Stomach (tissue), 9 donors: Measurements from ENCODE around the gene SCAMP1. TPM values are rescaled to one million over a fixed set of nuclear protein-coding genes. Genes with fewer than 3 reads are reported as not detected.
A peak's percentile ranks its signal among the peaks of the same experiment; 100 is the strongest.

Experiments used
- DNase-seq, 2 donors: peaks; one replicate each; pipeline versions ENCODE4 v3.0.0 to v3.0.0-alpha.2; 2013 to 2019
- H3K27ac ChIP-seq, 5 donors: fragments of 200-600 bp in 4 of 5; sonication (generic) in 4 of 5; one replicate each; pipeline ENCODE4 v1.5.1; 2013 to 2019; ENCODE audit warnings: mild to moderate bottlenecking in 1 of 5, moderate library complexity in 1 of 5
- H3K27me3 ChIP-seq, 3 donors: fragments of 200-600 bp; sonication (generic); one replicate each; pipeline ENCODE4 v1.5.1; 2017 to 2019; ENCODE audit warnings: mixed run types in 1 of 3
- H3K36me3 ChIP-seq, 4 donors: fragments of 200-600 bp; sonication (generic); 1 replicate in 3 of 4; 2 replicates in 1 of 4; pipeline ENCODE4 v1.5.1; 2016 to 2019
- H3K4me1 ChIP-seq, 4 donors: fragments of 200-600 bp; sonication (generic); one replicate each; pipeline ENCODE4 v1.5.1; 2016 to 2019
- H3K4me3 ChIP-seq, 4 donors: fragments of 200-600 bp; sonication (generic) in 3 of 4; one replicate each; pipeline ENCODE4 v1.5.1; 2016 to 2019; ENCODE audit warnings: mild to moderate bottlenecking in 1 of 4
- H3K9me3 ChIP-seq, 4 donors: fragments of 200-600 bp; sonication (generic); one replicate each; pipeline ENCODE4 v1.5.1; 2016 to 2019
- EP300 ChIP-seq: sonication (generic); formaldehyde crosslinking; IDR thresholded peaks from one replicate; pipeline ENCODE4 v1.6.1; 2017; ENCODE audit warnings: antibody characterized with exemption
- POLR2A ChIP-seq, 4 donors: fragments of 450-650 bp; IDR thresholded peaks; one replicate each; pipeline ENCODE4 v1.6.1; 2016; ENCODE audit warnings: antibody characterized with exemption in 4 of 4, control low read depth in 2 of 4, mild to moderate bottlenecking in 1 of 4, moderate library complexity in 1 of 4
- POLR2AphosphoS5 ChIP-seq, 3 donors: sonication (generic); formaldehyde crosslinking; IDR thresholded peaks; one replicate each; pipeline ENCODE4 v1.6.1; 2016; ENCODE audit warnings: antibody characterized with exemption in 3 of 3
- WGBS, 5 donors: extraction: QIAGEN DNeasy Blood & Tissue Kit in 3 of 5; methylation state at CpG; one replicate each; pipeline versions ENCODE4 v1.1.5 to v1.1.7; 2013 to 2018; 5-methylcytosine and 5-hydroxymethylcytosine counted together
- intact Hi-C: fragments of 100-400 bp; cut with DNase I; formaldehyde crosslinking; loops from one replicate; pipeline ENCODE4 v1.15.1; 2023; ENCODE audit warnings: low total_unique reads
- polyA plus RNA-seq, 3 donors: library from polyadenylated mRNA; stranded (reverse); fragments of 200-250 nt; gene quantifications; one replicate each; pipeline ENCODE4 v1.2.3, GENCODE V29; 2013
- total RNA-seq, 5 donors: library from RNA; depleted of rRNA; stranded (reverse); fragments of >200 nt; gene quantifications; one replicate each; pipeline versions ENCODE4 v1.1.0 to v1.2.3, GENCODE V29; 2014 to 2016
- TF ChIP-seq, protein P1 (sequence below), 7 experiments: fragments of 450-650 bp in 4 of 7; fragments of 200-600 bp in 3 of 7; sonication (generic) in 3 of 7; IDR thresholded peaks; one replicate each; pipeline ENCODE4 v1.5.1; 2016 to 2019; ENCODE audit warnings: antibody characterized with exemption in 7 of 7, control low read depth in 2 of 7, mild to moderate bottlenecking in 1 of 7
- donor health status: healthy with polysubstance abuse.
- donor health status: Bipolar disorder and iron deficiency.
- donor health status: healthy.

Gene SCAMP1
- total and polyA plus RNA-seq, 8 donors, result 7.2 to 77.3 (median 14.7) TPM

DNA sequence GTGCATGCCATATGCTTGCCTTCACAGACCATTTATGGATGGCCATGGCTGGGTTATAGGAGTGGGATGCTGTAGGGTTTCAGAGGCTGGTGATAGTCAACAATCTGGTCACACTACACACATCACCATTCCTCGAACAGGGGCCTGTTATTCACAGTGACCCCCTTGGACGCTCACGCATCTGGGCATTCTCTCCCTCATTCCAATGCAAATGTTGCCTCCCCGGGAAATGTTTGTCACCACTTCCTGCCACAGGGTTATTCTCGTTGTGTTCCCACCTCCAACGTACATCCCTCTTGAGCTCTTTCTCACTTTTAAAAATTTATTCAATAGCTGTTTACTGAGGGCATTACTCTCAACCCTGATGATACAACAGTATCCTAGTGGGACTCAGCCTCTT, 135.4 kb downstream of the SCAMP1 start:
- Histone ChIP-seq H3K27ac (no peak overlapping the region), H3K9me3 (no peaks in the 10 kb centered on the region), H3K4me3 (no peak overlapping the region), H3K4me1 (peaks cover 12 to 53% (median 21%) of the 10 kb centered on the region in 4 donors), H3K36me3 (no peaks in the 10 kb centered on the region), H3K27me3 (no peaks in the 10 kb centered on the region)
- WGBS, 5 donors, result 59 to 72% (median 64%) methylated on average over 6 of the region's 6 CpGs
- TF ChIP-seq POLR2A (IDR thresholded peaks at IDR 0.05) (no peak), EP300 (no peak), POLR2AphosphoS5 (IDR thresholded peaks at IDR 0.05) (no peak)
- TF ChIP-seq, protein P1, sequence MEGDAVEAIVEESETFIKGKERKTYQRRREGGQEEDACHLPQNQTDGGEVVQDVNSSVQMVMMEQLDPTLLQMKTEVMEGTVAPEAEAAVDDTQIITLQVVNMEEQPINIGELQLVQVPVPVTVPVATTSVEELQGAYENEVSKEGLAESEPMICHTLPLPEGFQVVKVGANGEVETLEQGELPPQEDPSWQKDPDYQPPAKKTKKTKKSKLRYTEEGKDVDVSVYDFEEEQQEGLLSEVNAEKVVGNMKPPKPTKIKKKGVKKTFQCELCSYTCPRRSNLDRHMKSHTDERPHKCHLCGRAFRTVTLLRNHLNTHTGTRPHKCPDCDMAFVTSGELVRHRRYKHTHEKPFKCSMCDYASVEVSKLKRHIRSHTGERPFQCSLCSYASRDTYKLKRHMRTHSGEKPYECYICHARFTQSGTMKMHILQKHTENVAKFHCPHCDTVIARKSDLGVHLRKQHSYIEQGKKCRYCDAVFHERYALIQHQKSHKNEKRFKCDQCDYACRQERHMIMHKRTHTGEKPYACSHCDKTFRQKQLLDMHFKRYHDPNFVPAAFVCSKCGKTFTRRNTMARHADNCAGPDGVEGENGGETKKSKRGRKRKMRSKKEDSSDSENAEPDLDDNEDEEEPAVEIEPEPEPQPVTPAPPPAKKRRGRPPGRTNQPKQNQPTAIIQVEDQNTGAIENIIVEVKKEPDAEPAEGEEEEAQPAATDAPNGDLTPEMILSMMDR (IDR thresholded peaks at IDR 0.05), result no peak
- DNase-seq, result no peak
- intact Hi-C loops, result no loop called here

DNA sequence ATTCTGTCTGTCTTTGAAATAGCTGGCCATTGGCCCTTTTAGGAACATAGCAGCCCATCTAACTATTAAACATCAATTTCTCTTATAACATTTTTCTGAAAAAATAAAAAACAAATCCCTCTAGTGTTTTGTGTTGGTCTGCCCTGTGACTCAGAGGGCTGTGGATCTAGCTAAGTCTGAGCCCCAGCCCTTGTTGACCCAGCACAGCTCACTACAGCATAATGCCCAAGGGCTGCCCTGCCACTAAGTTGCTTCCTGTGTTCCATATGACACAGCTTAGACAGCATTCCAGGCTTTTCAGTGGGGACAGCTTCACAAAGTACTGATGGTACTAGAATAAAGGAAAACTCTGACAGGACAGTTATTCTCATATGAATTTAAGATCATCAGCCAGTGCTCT, 136.0 kb downstream of the SCAMP1 start:
- intact Hi-C loops, result no loop called here
- H3K27ac ChIP-seq, result no peak overlapping the region
- no peaks in the 10 kb centered on the region for H3K36me3 ChIP-seq
- peaks cover 12 to 59% (median 23%) of the 10 kb centered on the region in 4 donors for H3K4me1 ChIP-seq
- H3K9me3 ChIP-seq, result no peaks in the 10 kb centered on the region
- no peak overlapping the region for H3K4me3 ChIP-seq
- TF ChIP-seq, protein P1 (IDR thresholded peaks at IDR 0.05), result no peak
- TF ChIP-seq POLR2AphosphoS5 (IDR thresholded peaks at IDR 0.05), result peak in 1 of 3 donors; percentile 48
- no peaks in the 10 kb centered on the region for H3K27me3 ChIP-seq
- DNase-seq, result peak; percentile 34 to 69

DNA sequence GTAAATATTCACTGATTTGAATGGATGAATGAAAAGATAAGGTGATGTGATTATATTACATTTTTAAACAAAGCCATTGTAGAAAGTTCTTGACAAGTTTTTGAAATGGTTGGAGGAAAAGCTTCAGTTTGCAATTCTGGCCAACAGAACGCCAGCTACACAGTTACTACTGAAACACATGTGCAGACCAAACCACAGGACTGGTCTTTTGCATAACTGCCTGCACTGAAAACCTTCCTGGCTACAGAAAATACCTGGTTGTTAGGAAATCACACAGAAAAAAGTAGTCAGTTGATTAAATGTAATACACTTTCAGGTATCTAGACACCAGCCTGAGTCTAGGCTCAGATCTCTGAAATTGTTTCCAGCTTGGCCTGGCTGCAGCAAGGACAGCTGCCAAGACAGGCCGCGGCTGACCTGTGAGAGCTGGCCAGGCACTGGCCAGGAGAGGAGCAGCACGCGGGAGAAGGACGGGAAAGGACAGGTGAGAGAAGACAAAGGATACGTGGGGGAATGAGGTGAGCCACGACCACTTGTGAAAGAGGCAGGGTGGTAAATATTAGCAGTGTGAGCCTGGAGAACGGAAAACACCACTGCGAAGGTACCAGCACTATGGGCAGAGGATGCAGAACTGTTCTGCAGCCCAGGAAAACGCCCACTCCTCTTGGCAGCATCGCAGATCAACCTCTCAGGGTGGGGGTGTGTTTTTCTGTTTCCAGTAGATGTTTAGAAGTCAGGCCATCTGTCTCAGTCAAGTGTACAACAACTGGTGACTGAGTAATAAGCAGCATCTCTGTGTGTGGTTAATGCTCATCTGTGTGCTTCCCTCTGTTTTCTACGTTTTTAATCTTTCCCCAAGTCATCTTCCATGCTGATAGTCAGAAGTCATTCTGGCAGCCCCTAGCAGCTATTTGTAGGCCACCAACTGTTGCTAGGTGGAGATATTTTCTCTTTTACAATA, 137.4 kb downstream of the SCAMP1 start:
- no peak overlapping the region for H3K27ac ChIP-seq
- no peaks in the 10 kb centered on the region for H3K36me3 ChIP-seq
- no peaks in the 10 kb centered on the region for H3K9me3 ChIP-seq
- H3K4me1 ChIP-seq, result peaks cover 12 to 72% (median 30%) of the 10 kb centered on the region in 4 donors
- DNase-seq, result no peak
- H3K27me3 ChIP-seq, result no peaks in the 10 kb centered on the region
- intact Hi-C loops, result no loop called here
- H3K4me3 ChIP-seq, result no peak overlapping the region
- 45 to 70% (median 61%) methylated on average over 13 of the region's 13 CpGs for WGBS, 5 donors
- TF ChIP-seq POLR2AphosphoS5 (IDR thresholded peaks at IDR 0.05) (no peak), EP300 (no peak), POLR2A (IDR thresholded peaks at IDR 0.05) (no peak)
- TF ChIP-seq, protein P1 (IDR thresholded peaks at IDR 0.05), result no peak

DNA sequence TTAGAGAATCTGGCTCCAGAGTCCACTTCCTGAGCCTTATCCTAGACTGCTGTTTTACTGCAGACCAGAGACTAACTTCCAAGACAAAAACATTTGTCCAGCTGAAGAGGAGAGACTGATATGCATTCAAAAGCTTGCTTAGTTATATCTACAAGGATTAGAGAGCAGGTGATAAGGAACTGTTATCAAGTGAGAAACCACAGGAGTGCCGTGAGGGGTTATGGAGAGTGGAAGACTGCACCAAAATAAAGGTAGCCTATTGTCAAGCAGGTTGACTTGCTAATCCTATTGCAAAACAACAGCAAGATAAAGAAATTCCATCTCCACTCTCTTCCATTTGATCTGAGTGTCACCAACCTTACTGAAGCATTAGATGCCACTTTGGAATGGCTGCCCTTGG, 139.1 kb downstream of the SCAMP1 start:
- Histone ChIP-seq H3K4me3 (no peak overlapping the region), H3K27me3 (no peaks in the 10 kb centered on the region), H3K9me3 (no peaks in the 10 kb centered on the region), H3K4me1 (peaks cover 16 to 82% (median 33%) of the 10 kb centered on the region in 4 donors), H3K27ac (no peak overlapping the region), H3K36me3 (no peaks in the 10 kb centered on the region)
- DNase-seq, result no peak
- WGBS, 5 donors, result 31 to 73% (median 40%) methylated on average over 1 of the region's 1 CpG
- TF ChIP-seq, protein P1 (IDR thresholded peaks at IDR 0.05), result no peak
- TF ChIP-seq EP300 (no peak), POLR2A (IDR thresholded peaks at IDR 0.05) (no peak), POLR2AphosphoS5 (IDR thresholded peaks at IDR 0.05) (no peak)
- intact Hi-C loops, result no loop called here
